Measurements from ENCODE around the gene MTMR2.

Gene MTMR2

DNA sequence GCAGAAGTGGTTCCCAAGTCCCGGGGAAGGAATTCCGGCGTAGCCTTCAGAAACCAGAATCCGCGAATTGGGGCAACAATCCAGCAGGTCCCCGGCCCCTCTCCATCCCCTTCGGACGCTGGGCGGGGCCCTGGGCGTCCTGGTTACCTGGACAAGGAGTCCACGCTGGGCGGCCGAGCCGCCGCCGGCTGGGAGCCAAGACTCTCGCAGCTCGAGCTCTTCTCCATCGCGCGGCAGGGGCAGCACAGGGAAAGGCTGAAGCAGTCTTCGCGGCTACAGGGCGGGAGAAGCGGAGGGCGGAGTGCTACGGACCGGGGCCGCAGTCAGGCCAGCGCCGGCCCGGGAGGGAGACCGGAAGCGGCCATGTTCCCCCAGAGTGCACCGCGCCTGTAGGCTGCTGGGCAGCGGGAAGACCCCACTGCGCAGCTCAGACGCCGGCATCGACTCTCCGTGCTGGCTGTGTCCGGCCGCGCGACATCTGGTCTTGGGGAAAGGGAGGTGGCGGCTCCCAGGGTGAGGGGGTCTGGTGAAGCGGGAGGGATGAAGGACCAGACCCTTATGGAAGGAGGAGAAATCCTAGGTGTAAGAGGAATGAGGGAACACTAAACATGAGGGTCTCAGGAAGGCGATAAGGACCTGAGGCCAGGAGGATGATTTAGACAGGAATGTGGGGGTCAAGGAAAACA lies at the start of gene MTMR2:
Gene MTMR2, minus strand, starts transcription at position 380 of the 686 bp plus-strand sequence. Its CDS starts 153 bp downstream, at position 227.
- DNase-seq: peak; percentile 65

DNA sequence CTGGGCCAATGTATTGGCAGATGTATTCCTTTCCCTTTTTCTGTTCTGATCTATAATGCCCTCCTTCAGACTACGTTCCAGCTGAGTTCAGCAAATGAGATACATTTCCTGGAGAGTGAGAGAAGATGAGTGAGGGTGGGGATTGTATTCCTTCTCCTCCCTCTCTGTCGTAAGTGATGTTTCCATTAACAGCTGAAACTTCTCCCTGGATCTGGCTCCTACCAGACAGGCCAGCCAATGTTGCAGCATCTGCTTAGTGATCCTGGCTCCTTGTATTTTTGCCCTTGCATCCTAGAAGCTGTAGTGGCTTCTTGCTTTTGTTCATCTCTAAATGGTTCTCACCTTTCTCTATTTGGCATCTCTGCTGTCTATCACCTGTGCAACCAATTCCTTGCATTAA lies 48.2 kb upstream of the MTMR2 start:
- DNase-seq: no peak

- peak; percentile 16 for DNase-seq
Observed at GRCh38 chr11:95968585-95968984, 44.7 kb upstream of the MTMR2 start.

- no peak for DNase-seq
Observed at GRCh38 chr11:95964281-95964680, 40.4 kb upstream of the MTMR2 start.

DNA sequence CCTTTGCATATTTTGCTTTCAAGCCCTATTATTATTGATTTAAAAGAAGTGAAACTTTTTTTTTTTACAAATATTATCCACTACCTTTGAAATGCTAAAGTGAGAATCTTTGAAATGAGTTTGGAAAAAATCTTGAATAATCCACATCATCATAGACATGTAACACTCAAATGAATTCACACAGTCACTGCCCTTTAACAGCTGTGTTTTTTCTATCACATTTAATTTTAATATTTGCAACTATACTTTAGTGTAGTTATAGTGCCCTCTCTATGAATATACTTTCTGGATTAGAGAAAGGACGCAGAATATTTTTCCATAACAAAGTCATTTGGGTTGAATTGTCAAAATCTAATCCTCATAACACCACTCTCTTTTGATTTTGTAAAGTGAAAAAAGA lies 37.9 kb upstream of the MTMR2 start:
- no peak for DNase-seq

DNA sequence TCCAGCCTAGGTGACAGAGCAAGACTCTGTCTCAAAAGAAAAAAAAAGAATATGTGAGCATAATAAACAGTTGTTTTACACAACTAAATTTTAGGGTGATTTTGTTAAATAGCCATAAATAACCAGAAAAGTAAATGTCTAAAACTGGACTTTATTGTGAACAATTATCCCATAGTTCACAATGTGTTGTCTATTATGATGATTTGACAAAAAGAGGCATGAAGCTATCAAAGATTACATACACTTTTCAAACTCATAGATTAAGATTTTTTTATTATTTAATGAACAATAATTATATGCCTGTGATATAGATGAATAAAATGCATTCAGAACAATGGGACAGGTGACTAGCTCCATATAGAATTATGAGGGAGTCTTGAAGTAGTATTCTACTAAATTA lies 27.0 kb upstream of the MTMR2 start:
- DNase-seq: no peak

GRCh38 chr11:95948637-95949036 lies 24.7 kb upstream of the MTMR2 start:
- DNase-seq: no peak

DNA sequence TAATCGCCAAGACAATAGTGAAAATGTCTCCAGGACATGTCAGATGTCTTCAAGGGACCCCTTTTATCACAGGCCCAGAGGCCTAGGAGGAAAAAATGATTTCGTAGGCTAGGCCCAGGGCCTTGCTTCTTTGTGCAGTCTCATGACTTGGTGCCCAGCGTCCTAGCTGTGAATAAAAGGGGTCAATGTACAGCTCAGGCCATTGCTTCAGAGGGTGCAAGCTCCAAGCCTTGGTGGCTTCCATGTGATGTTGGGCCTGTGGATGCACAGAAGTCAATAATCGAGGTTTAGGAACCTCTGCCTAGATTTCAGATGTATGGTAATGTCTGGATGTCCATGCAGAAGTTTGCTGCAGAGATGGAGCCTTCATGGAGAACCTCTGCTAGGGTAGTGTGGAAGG lies 20.7 kb upstream of the MTMR2 start:
- DNase-seq: no peak

GRCh38 chr11:95943546-95943945 lies 19.6 kb upstream of the MTMR2 start:
- no peak for DNase-seq

- no peak for DNase-seq
Observed at GRCh38 chr11:95939091-95939490, 15.2 kb upstream of the MTMR2 start.

DNA sequence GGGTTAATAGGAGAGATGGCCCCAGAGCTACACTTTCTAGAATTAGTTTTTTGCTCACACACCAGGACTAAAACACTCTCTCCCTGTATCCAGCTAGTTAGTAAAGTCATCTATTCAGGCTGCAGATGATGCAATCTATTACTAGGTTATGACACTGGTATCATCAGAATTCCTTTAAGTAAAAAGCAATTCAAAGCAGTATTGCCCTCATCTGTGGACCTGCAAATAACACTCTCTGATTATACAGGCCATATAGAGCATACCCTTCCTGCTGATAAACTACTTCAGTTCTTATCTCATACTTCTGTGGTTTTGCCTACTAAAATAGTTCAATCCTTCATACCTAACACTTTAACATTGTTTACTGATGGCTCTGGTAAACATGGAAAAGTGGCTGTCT lies 13.5 kb upstream of the MTMR2 start:
- DNase-seq: no peak

DNA sequence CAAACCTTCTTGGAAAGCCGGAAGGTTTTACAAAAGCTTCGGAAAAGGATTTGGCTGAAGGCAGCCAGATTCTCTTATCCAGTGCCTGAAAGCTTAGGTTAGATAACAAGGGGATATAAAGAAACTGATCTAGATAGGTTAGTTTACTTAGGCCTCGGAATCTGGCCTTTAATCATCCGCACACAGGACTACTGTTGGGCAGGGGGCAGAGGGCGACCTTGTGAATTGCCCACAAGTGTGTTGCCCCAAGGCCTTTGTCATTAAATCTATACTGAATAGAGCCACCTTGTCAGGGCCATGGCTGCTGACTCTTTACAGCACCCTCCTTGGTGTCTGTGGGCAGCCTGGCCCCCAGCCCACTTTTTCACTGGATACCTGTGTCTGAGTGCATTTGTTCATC lies 9.7 kb upstream of the MTMR2 start:
- DNase-seq: no peak

DNA sequence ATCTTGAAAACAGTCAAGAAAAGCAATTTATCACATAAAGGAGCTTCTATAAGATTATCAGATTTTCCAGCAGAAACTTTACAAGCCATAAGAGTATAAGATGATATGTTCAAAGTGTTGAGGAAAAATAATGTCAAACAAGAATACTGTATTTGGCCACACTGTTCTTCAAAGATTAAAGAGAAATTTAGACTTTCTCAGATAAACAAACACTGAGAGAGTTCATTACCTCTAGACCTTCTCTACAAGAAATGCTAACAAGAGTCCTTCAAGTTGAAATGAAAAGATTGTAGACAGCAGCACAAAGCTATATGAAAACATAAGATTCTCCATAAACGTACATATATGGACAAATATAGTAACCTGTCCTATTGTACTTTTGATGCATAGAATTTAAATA lies 8.0 kb upstream of the MTMR2 start:
- no peak for DNase-seq

DNA sequence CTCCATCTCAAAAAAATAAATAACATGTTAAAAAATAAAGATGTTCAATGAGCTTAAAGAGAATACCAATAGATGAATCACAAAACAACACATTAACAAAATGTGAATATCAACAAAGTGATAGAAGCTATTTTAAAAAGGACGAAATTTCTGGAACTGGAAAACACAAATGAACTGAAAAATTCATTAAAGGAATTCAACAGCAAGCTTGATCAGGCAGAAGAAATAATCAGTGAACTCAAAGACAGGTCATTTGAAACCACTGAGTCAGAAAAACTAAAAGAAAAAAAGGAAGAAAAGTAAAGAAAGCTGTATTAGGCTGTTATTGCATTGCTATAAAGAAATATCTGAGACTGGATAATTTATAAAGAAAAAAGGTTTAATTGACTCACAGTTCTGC lies 7.0 kb upstream of the MTMR2 start:
- DNase-seq: no peak

- no peak for DNase-seq
Observed at GRCh38 chr11:95926726-95927125, 2.8 kb upstream of the MTMR2 start.

DNA sequence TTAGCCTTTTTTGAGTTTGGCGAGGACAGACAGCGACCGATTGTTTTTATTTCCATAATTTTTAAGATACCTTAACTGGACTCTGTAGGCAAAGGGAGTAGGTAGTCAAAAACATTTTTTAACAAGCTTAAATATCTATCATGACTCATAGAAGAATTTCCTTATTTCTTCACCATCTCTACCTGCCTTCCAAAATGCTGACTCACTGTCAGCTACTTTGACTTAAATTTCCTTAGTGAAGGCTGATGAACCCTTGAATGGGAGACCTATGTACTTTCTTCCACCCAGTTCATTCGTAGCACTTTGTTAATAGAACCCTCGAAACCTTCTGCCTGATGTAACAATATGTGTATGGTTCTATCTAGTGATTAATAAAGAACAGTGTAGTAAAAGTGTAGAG lies 1.1 kb upstream of the MTMR2 start:
- DNase-seq: peak; percentile 22

DNA sequence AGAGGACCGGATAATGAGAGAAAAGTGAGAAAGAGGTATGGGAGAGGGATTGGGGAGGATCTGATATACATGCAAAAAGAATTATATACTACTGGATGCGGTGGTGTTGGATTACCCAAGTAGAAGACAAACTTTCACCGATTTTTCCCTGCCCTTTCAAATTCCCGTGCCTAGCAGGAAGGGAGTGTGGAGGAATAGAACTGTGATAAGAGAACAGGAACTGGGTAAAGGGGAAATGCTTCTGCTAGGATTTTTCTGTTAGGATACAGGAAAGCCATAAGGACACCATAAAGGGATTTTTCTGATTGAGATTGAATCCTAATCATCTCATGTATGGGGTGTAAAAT lies 480 bp upstream of the MTMR2 start:
- DNase-seq: no peak

- DNase-seq: peak; percentile 28
Observed at GRCh38 chr11:95923439-95923727, 524 bp downstream of the MTMR2 start.

GRCh38 chr11:95922536-95923438 lies 1.1 kb downstream of the MTMR2 start:
- DNase-seq: no peak

GRCh38 chr11:95922099-95922498 lies 1.8 kb downstream of the MTMR2 start:
- DNase-seq: no peak

DNA sequence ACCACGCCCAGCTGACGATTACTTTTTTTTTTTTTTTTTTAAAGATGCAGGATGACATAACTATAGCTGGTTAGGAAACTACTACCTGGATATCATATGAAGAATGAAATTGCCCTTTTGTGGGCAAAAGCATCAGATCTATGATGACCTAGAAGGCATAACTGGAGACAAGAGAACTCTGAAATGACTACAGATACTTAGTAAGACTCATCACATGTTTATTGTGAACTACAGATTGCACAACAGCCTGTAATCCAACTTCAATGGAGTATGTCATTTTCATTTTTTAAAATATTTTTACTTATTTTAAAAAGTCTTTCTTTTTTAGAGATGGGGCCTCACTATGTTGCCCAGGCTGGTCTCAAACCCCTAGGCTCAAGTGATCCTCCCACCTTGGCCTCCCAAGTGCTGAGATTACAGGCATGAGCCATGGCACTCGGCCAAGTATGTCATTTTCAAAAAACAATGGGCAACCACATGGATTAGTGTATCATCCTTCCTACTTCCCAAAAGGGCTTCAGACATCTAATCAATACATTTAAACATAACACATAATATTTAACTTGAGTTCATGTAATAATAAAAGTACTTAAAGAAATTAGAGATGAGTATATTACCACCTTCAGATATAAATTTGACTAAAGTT lies 3.3 kb downstream of the MTMR2 start:
- DNase-seq: no peak

- DNase-seq: no peak
Observed at GRCh38 chr11:95919514-95919913, 4.4 kb downstream of the MTMR2 start.

DNA sequence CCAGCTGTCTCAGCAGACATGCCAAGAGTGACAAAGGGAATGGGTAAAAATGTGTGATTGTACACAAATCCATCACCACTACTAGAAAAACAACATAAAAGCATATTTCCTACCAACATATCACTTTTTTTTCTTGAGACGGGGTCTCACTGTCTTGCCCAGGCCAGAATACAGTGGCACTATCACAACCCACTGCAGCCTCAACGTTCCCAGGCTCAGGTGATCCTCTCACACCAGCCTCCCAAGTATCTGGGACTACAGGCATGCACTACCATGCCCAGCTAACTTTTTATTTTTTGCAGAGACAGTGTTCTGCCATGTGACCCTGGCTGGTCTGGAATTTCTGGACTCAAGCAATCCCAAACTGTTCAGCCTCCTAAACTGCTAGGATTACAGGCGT lies 5.2 kb downstream of the MTMR2 start:
- no peak for DNase-seq

- DNase-seq: no peak
Observed at GRCh38 chr11:95918056-95918455, 5.9 kb downstream of the MTMR2 start.
